Measurements from ENCODE around the gene ENOX1. TPM values are rescaled to one million over a fixed set of nuclear protein-coding genes. Genes with fewer than 3 reads are reported as not detected.

ENOX1 gene
- total and polyA plus RNA-seq, 2 of the 8 experiments (the other 6 are each of a cell fraction or from before 2014, with no cell fraction given) = 0.23 to 0.37 TPM

GRCh38 chr13:43751624-43752023, 35.1 kb downstream of the ENOX1 start:
- Histone ChIP-seq H3K9me3 (ENCODE audit: insufficient read depth in 2 of 2, low read depth in 1 of 2, low read length in 1 of 2) (no peaks in the 10 kb centered on the region), H4K8ac (ENCODE audit: extremely low read depth, insufficient read depth, low read length) (no peak overlapping the region), H2BK12ac (ENCODE audit: low read depth, low read length) (no peak overlapping the region), H3K36me3 (ENCODE audit: control insufficient read depth in 2 of 4, insufficient read depth in 4 of 4, low read length in 3 of 4) (no peaks in the 10 kb centered on the region), H3K79me2 (ENCODE audit: control insufficient read depth in 1 of 2, insufficient read depth in 2 of 2, low read length in 2 of 2) (no peaks in the 10 kb centered on the region), H3K79me1 (ENCODE audit: low read depth, low read length) (no peaks in the 10 kb centered on the region), H3K18ac (ENCODE audit: extremely low read depth, low read length) (no peak overlapping the region), H3K27me3 (replicated peaks in 1 of 4; ENCODE audit: control insufficient read depth in 3 of 4, extremely low read depth in 1 of 4, insufficient read depth in 3 of 4, low read length in 3 of 4) (no peaks in the 10 kb centered on the region), H3K4me2 (ENCODE audit: insufficient read depth in 1 of 2, low read depth in 2 of 2, low read length in 2 of 2) (no peak overlapping the region), H2AFZ (ENCODE audit: low read length) (no peak overlapping the region), H3K23me2 (ENCODE audit: low read depth, low read length) (no peaks in the 10 kb centered on the region), H3K23ac (ENCODE audit: insufficient read length) (no peak overlapping the region), H2AK5ac (ENCODE audit: low read depth, low read length) (no peak overlapping the region), H3K4ac (replicated peaks; ENCODE audit: insufficient read length, low read depth, low read length) (no peak overlapping the region), H2BK120ac (replicated peaks; ENCODE audit: low read depth, low read length) (no peak overlapping the region), H3K4me1 (replicated peaks in 1 of 4; ENCODE audit: control insufficient read depth in 3 of 4, insufficient read depth in 4 of 4, low read length in 3 of 4) (no peaks in the 10 kb centered on the region), H4K91ac (replicated peaks; ENCODE audit: insufficient read length, low read length) (no peak overlapping the region), H2BK5ac (ENCODE audit: low read depth, low read length) (no peak overlapping the region), H3K27ac (ENCODE audit: low read depth, low read length) (no peak overlapping the region), H3K9ac (replicated peaks in 1 of 4; ENCODE audit: extremely low read depth in 1 of 4, low read depth in 3 of 4, low read length in 3 of 4) (no peak overlapping the region), H3K14ac (ENCODE audit: insufficient read length) (no peak overlapping the region), H3K56ac (replicated peaks; ENCODE audit: insufficient read length, low read depth, low read length) (no peak overlapping the region), H4K5ac (ENCODE audit: insufficient read length, low read depth, low read length) (no peak overlapping the region), H3K4me3 (ENCODE audit: extremely low read depth in 1 of 4, insufficient read depth in 2 of 4, low read depth in 3 of 4, low read length in 4 of 4) (no peak overlapping the region), H2BK15ac (ENCODE audit: low read length) (no peak overlapping the region), H4K20me1 (replicated peaks in 1 of 2; ENCODE audit: control insufficient read depth in 1 of 2, insufficient read depth in 2 of 2, low read length in 2 of 2) (no peaks in the 10 kb centered on the region), H2BK20ac (ENCODE audit: low read length) (no peak overlapping the region)
- POLR2A ChIA-PET (ENCODE audit: partially characterized antibody) = no interaction called here
- FAIRE-seq (no peak), DNase-seq (ENCODE audit: low read depth in 1 of 2, low spot score in 2 of 2) (no peak)
- 90% methylated on average over 3 of the region's 3 CpGs; no CpG with 5 or more reads in 1 of the 2 experiments for WGBS, 2 experiments (ENCODE audit: extremely low coverage in 1 of 2, insufficient coverage in 1 of 2, insufficient read length in 1 of 2, insufficient replicate concordance in 2 of 2, low coverage in 1 of 2, low lambda C conversion rate in 2 of 2, missing lambda C conversion rate in 1 of 2)
- CTCF ChIA-PET (ENCODE audit: partially characterized antibody) = no interaction called here
- TF ChIP-seq SIN3A (conservative IDR thresholded peaks at IDR 0.05 in 1 of 2, IDR thresholded peaks at IDR 0.05 in 1 of 2; ENCODE audit: low read depth in 1 of 2, low read length in 2 of 2) = no peak
- no peak for TF ChIP-seq FOSL1 (IDR thresholded peaks at IDR 0.05; ENCODE audit: insufficient read depth, low read depth, low read length)
- TF ChIP-seq CBX5 (IDR thresholded peaks at IDR 0.05; ENCODE audit: low read depth, low read length) = no peak

All from H1 (cell line).